Measurements from ENCODE around the gene EIF4EBP3. TPM values are rescaled to one million over a fixed set of nuclear protein-coding genes. Genes with fewer than 3 reads are reported as not detected.

Gene EIF4EBP3
- polyA plus RNA-seq, 1 of the 3 experiments (the other 2 are of a cell fraction): 1.1 TPM

- Histone ChIP-seq H3K9me3 (no peaks in the 10 kb centered on the region), H4K20me1 (ENCODE audit: insufficient read depth) (no peaks in the 10 kb centered on the region), H2AFZ (ENCODE audit: low read depth) (no peak overlapping the region), H3K79me2 (ENCODE audit: insufficient read depth) (peaks cover 26% of the 10 kb centered on the region), H3K27ac (ENCODE audit: low read depth in 2 of 2, low read length in 1 of 2) (no peak overlapping the region), H3K4me1 (ENCODE audit: control insufficient read depth in 1 of 2, insufficient read depth in 2 of 2, low read depth in 1 of 2, low read length in 1 of 2) (peaks cover 3 to 8% of the 10 kb centered on the region in 2 experiments; a peak in 1 of 4 replicates), H3F3A (replicated peaks; ENCODE audit: insufficient read depth) (peaks cover 5% of the 10 kb centered on the region), H3K9me2 (no peaks in the 10 kb centered on the region), H3K36me3 (replicated peaks in 1 of 2; ENCODE audit: control insufficient read depth in 1 of 2, insufficient read depth in 2 of 2, low read length in 1 of 2) (peaks cover 8 to 25% of the 10 kb centered on the region in 2 experiments), H3K9ac (no peak overlapping the region), H3K4me2 (no peak overlapping the region), H3K27me3 (ENCODE audit: insufficient read depth) (no peaks in the 10 kb centered on the region), H3K4me3 (ENCODE audit: low read depth in 2 of 2, low read length in 1 of 2) (no peak overlapping the region)
- DNase-seq: no peak
- WGBS (ENCODE audit: low lambda C conversion rate): 96% methylated on average over 4 of the region's 4 CpGs
- POLR2A ChIA-PET: interaction anchor here (1.0 kb wide), 1 partner anchor 12 kb away, joined by 3 read pairs; the partner anchor contains the start of gene SRA1
- no peak for TF ChIP-seq EP300 (IDR thresholded peaks at IDR 0.05; ENCODE audit: borderline replicate concordance in 1 of 2, low read depth in 1 of 2, low read length in 1 of 2)
- no peak for TF ChIP-seq EZH2phosphoT487 (IDR thresholded peaks at IDR 0.05; ENCODE audit: borderline replicate concordance, low read depth)
- no peak for TF ChIP-seq SMC3 (IDR thresholded peaks at IDR 0.05; ENCODE audit: low read depth, low read length)
- TF ChIP-seq CHD2 (IDR thresholded peaks at IDR 0.05; ENCODE audit: low read length, partially characterized antibody): no peak
- no peak for TF ChIP-seq SIN3A (IDR thresholded peaks at IDR 0.05; ENCODE audit: borderline replicate concordance, low read depth, low read length)
- no peak for TF ChIP-seq TCF12 (IDR thresholded peaks at IDR 0.05)
- no peak for TF ChIP-seq POLR2AphosphoS5 (IDR thresholded peaks at IDR 0.05; ENCODE audit: low read depth, low read length)
- no peak for TF ChIP-seq MAX (IDR thresholded peaks at IDR 0.05; ENCODE audit: low read depth)
- TF ChIP-seq YY1 (IDR thresholded peaks at IDR 0.05; ENCODE audit: low read depth): no peak
- TF ChIP-seq, protein P1, sequence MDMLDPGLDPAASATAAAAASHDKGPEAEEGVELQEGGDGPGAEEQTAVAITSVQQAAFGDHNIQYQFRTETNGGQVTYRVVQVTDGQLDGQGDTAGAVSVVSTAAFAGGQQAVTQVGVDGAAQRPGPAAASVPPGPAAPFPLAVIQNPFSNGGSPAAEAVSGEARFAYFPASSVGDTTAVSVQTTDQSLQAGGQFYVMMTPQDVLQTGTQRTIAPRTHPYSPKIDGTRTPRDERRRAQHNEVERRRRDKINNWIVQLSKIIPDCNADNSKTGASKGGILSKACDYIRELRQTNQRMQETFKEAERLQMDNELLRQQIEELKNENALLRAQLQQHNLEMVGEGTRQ (IDR thresholded peaks at IDR 0.05; ENCODE audit: borderline replicate concordance, low read depth, low read length): no peak
- no peak for TF ChIP-seq REST (IDR thresholded peaks at IDR 0.05; ENCODE audit: low read depth, low read length)
- no peak for TF ChIP-seq PBX3 (IDR thresholded peaks at IDR 0.05)
- no peak for TF ChIP-seq RXRA (IDR thresholded peaks at IDR 0.05; ENCODE audit: borderline replicate concordance, low read depth)
- no peak for TF ChIP-seq USF1 (IDR thresholded peaks at IDR 0.05; ENCODE audit: borderline replicate concordance, low read depth)
- TF ChIP-seq, protein P2, sequence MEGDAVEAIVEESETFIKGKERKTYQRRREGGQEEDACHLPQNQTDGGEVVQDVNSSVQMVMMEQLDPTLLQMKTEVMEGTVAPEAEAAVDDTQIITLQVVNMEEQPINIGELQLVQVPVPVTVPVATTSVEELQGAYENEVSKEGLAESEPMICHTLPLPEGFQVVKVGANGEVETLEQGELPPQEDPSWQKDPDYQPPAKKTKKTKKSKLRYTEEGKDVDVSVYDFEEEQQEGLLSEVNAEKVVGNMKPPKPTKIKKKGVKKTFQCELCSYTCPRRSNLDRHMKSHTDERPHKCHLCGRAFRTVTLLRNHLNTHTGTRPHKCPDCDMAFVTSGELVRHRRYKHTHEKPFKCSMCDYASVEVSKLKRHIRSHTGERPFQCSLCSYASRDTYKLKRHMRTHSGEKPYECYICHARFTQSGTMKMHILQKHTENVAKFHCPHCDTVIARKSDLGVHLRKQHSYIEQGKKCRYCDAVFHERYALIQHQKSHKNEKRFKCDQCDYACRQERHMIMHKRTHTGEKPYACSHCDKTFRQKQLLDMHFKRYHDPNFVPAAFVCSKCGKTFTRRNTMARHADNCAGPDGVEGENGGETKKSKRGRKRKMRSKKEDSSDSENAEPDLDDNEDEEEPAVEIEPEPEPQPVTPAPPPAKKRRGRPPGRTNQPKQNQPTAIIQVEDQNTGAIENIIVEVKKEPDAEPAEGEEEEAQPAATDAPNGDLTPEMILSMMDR (IDR thresholded peaks at IDR 0.05): no peak
- no peak for TF ChIP-seq TAF1 (IDR thresholded peaks at IDR 0.05; ENCODE audit: borderline replicate concordance, low read depth, low read length)
- no peak for TF ChIP-seq GATA2 (CRISPR knock-in tag; IDR thresholded peaks at IDR 0.05)
- CTCF ChIA-PET: interaction anchor here (2.5 kb wide), 1 partner anchor 70 kb away, joined by 7 read pairs; the partner anchor contains the start of gene TMCO6
These were observed 21.7 kb downstream of the EIF4EBP3 start for GRCh38 chr5:140569197-140569596.
